ENCODE data around the gene DTL.

Gene DTL

DNA sequence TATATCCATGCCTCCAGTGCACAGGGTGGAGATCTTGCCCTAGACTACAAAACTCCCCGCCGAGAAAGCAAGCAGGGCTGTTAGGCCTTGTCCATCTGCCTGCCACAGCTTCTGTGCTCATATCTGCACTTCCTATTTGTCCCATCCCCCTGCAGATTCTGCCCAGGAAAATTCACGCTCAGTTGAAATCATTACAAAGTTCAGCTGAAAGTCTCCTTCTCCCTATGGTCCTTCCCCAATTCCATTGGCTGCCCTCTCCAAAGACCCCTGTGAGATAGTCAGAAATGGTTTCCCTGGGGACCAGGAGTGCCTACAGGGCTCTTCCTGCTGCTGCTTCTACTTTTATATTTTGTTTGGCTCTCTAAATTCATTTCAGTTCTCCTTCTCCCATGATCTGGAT is 63.2 kb downstream of the DTL start:
- peaks cover 6% of the 10 kb centered on the region for H3K9me3 Mint-ChIP-seq
- no peak overlapping the region for H3K4me3 Mint-ChIP-seq
- H3K36me3 Mint-ChIP-seq, result peaks cover 53% of the 10 kb centered on the region

DNA sequence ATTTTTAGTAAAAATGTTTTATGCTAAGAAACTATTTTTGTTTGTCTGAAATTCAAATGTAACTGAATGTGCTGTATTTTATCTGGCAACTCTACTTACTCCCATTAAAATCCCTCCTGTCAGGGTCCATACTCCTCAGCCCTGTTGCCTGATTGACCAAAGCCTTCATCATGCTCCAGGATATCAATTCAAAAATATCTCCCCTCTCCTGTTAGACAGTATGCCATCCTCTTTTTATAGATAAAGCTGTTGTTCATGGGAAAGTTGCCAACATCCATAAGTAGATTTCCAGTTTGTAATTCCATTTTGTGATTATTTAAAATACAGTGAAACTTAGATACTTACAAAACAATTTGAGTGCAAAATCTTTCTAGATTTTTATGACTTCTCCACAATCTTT is 65.7 kb downstream of the DTL start:
- no peak for ATAC-seq
- peaks cover 6% of the 10 kb centered on the region for H3K9me3 Mint-ChIP-seq
- no peak overlapping the region for H3K27ac Mint-ChIP-seq
- H3K36me3 Mint-ChIP-seq, result peaks cover 40% of the 10 kb centered on the region
- no peaks in the 10 kb centered on the region for H3K4me1 Mint-ChIP-seq
- no peaks in the 10 kb centered on the region for H3K27me3 Mint-ChIP-seq
- H3K4me3 Mint-ChIP-seq, result no peak overlapping the region

More for the DNA sequence above, 63.2 kb downstream of the DTL start:
- no peak overlapping the region for H3K27ac Mint-ChIP-seq
- ATAC-seq, result no peak
- H3K4me1 Mint-ChIP-seq, result no peaks in the 10 kb centered on the region
- H3K27me3 Mint-ChIP-seq, result no peaks in the 10 kb centered on the region

DNA sequence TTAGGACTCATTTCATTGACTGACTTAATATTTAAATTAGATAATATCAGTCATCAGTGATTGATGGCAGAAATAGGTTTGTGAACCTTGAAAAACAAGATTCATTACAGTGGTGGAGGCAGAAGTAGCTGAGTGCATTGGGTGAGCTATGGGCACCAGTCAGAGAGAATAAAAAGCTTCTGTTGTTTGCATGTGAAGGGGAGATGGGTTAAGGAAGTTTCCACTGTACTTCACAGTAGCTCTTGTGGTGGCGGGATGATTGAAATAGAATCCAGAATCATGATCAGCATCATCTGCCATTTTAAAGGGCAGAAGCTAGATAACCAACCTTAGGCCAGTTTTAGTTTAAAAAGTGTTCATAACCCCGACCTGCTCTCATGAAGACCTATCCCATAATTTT is 66.2 kb downstream of the DTL start:
- ATAC-seq, result no peak
- Mint-ChIP-seq H3K4me1 (no peaks in the 10 kb centered on the region), H3K27ac (no peak overlapping the region), H3K4me3 (no peak overlapping the region), H3K9me3 (peaks cover 6% of the 10 kb centered on the region), H3K27me3 (no peaks in the 10 kb centered on the region), H3K36me3 (peaks cover 37% of the 10 kb centered on the region)

DNA sequence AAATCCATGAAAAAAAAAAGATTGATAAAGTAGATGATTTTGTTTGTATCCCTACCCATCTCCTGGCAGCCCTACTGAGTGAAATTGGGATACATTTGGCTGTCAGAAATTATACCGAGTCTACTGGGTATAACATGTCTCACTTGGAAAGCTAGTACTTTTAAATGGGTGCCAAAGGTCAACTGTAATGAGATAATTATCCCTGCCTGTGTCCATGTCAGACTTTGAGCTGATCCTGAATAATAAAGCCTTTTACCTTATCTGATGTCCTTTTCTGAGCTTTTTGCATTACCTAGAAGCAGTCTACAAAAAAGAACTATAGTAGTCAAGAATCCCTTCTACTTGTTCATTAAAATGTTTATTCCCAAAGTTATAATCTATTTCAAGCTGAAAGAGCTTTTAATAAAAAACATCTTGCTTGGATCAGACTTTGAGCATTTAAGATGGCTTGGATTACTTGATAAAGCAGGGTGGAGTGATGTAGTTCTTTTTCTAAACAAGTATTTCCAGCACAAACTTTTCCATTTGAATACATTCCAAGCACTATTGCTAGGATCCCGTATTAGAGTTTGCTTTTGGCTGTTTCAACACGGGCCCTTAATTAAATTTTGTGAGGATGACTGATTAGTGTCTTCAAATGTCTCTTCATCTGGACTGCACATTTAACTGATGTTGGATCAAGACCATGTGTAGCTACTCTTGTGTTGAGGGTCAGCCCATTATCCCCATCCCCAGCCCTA is 69.2 kb downstream of the DTL start:
- H3K27me3 Mint-ChIP-seq, result no peaks in the 10 kb centered on the region
- no peak for ATAC-seq
- H3K36me3 Mint-ChIP-seq, result peaks cover 18% of the 10 kb centered on the region
- no peak overlapping the region for H3K27ac Mint-ChIP-seq
- H3K4me1 Mint-ChIP-seq, result no peaks in the 10 kb centered on the region
- no peaks in the 10 kb centered on the region for H3K9me3 Mint-ChIP-seq
- no peak overlapping the region for H3K4me3 Mint-ChIP-seq

DNA sequence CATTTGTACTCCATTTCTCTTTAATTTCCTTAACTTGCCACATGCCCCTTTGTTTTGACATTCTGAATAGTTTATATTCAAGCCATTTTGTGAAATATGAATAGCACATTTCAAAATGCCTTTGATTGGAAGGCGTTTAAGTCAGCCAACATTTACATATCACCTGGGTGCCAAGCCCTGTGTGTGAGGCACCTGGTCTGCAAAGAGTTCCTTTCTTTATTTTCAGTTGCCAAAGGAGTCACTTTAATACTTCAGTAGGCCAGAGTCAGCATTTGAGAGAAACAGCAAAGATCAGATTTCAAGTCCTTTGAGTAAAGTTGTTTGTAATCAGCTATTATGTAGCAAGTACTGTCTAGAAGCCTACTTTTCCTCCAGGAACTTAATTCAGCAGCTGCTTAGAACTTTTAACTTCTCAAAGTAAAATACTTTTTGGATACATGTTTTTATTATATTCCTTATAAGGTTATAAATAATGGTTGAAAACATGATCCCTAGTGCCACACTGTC is 70.8 kb downstream of the DTL start:
- H3K4me1 Mint-ChIP-seq, result no peaks in the 10 kb centered on the region
- no peak overlapping the region for H3K27ac Mint-ChIP-seq
- H3K36me3 Mint-ChIP-seq, result peaks cover 2% of the 10 kb centered on the region
- no peaks in the 10 kb centered on the region for H3K27me3 Mint-ChIP-seq
- H3K9me3 Mint-ChIP-seq, result no peaks in the 10 kb centered on the region
- no peak for ATAC-seq
- H3K4me3 Mint-ChIP-seq, result no peak overlapping the region

DNA sequence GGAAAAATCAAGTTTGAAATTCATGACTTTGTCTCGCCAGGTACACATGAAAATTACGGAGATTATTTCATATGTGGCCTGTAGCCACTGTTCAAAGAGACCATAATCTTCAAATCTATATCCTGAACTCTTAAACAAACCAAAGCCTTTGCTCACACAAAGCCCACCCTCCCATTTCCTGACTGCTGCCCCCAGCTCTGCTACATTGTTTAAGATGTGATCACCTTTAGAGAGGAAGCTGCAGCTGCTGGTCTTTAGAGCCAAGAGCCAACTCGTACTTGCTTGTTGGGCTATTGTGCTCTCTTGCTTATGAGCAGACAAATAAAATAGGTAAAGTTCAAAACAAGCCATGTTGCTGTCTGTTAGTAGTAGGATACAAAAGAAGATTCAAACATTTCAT is 71.9 kb downstream of the DTL start:
- H3K4me1 Mint-ChIP-seq, result no peaks in the 10 kb centered on the region
- H3K4me3 Mint-ChIP-seq, result no peak overlapping the region
- no peak overlapping the region for H3K27ac Mint-ChIP-seq
- H3K36me3 Mint-ChIP-seq, result no peaks in the 10 kb centered on the region
- no peak for ATAC-seq
- no peaks in the 10 kb centered on the region for H3K27me3 Mint-ChIP-seq
- H3K9me3 Mint-ChIP-seq, result no peaks in the 10 kb centered on the region

DNA sequence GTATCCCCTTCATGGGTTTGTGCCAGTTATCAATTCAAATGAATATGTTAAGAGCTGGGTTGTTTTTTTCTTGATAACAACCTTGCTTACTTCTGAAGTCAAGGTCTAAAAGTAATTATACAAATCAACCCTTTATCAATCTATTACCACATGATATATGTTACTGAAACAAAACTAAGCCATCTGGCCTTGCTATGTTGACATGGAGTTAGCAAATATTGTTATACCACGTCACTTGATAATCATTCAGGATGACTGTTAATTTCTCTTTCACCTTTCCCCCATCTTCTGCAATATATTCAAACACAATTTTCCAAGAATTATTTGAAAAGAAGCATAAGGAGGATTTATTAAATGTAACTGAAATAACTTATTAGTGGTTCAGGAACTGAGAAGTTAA is 72.6 kb downstream of the DTL start:
- H3K27me3 Mint-ChIP-seq, result no peaks in the 10 kb centered on the region
- ATAC-seq, result no peak
- H3K27ac Mint-ChIP-seq, result no peak overlapping the region
- no peaks in the 10 kb centered on the region for H3K9me3 Mint-ChIP-seq
- no peak overlapping the region for H3K4me3 Mint-ChIP-seq
- no peaks in the 10 kb centered on the region for H3K4me1 Mint-ChIP-seq
- H3K36me3 Mint-ChIP-seq, result no peaks in the 10 kb centered on the region

DNA sequence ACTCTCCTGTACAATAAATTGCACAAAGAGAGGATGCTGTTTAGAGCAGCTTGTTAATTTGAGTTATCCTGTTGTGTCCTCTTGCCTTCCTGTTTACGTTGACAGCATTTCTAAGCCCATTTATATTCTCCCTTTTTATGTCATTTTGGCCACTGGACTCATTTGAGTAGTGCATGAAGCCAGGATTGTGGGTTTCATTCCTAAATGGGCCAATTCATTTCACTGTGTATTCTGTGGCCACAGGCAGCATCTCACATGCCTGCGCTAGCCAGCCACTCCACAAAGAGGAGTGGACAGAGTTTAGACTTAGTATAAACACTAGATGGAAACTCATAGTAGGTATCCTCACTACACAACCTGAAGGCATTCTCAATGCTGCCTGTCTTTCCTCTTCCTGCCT is 73.4 kb downstream of the DTL start:
- H3K27ac Mint-ChIP-seq, result no peak overlapping the region
- no peak overlapping the region for H3K4me3 Mint-ChIP-seq
- no peaks in the 10 kb centered on the region for H3K27me3 Mint-ChIP-seq
- no peaks in the 10 kb centered on the region for H3K4me1 Mint-ChIP-seq
- no peaks in the 10 kb centered on the region for H3K36me3 Mint-ChIP-seq
- H3K9me3 Mint-ChIP-seq, result no peaks in the 10 kb centered on the region
- ATAC-seq, result no peak

DNA sequence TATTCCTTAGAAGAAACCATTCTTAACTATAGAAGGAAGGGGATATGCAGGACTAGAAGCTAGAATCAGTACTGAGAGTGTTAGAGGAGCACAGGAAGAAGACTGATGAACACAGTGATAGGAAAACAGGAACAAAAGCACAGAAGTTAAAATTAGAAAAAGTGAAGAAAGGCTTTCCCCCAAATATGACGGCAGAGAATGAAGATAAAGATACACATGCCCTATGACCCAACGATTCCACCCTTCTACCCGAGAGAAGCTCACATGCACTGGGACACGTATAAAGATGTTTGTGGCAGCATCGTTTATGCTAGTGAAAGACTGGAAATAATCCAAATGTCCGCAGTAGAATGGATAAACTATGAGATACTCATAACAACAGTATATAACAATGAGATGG is 74.2 kb downstream of the DTL start:
- H3K9me3 Mint-ChIP-seq, result no peaks in the 10 kb centered on the region
- no peaks in the 10 kb centered on the region for H3K27me3 Mint-ChIP-seq
- no peak overlapping the region for H3K27ac Mint-ChIP-seq
- no peaks in the 10 kb centered on the region for H3K4me1 Mint-ChIP-seq
- no peak for ATAC-seq
- no peaks in the 10 kb centered on the region for H3K36me3 Mint-ChIP-seq
- H3K4me3 Mint-ChIP-seq, result no peak overlapping the region

DNA sequence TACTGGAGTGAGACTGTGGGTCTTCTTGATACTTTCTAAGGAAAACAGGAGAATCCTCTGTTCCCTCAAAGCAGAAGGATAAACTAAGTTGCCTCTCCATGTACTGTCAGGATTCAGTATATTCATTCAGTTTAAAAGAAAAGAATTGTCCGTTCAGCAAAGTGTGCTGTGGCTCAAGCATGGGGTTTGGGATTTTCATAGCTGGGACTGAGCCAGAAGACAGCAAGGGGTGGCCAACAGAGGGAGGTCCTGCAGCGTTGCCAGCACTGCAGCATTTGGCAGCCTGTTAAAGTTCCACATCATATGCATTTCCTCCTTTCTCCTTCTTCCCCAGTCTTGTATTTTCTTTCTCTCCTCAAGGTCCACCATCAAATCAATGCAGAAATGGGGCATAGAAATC is 75.1 kb downstream of the DTL start:
- no peak for ATAC-seq
- no peaks in the 10 kb centered on the region for H3K36me3 Mint-ChIP-seq
- H3K4me3 Mint-ChIP-seq, result no peak overlapping the region
- H3K4me1 Mint-ChIP-seq, result no peaks in the 10 kb centered on the region
- H3K9me3 Mint-ChIP-seq, result no peaks in the 10 kb centered on the region
- H3K27ac Mint-ChIP-seq, result no peak overlapping the region
- no peaks in the 10 kb centered on the region for H3K27me3 Mint-ChIP-seq

DNA sequence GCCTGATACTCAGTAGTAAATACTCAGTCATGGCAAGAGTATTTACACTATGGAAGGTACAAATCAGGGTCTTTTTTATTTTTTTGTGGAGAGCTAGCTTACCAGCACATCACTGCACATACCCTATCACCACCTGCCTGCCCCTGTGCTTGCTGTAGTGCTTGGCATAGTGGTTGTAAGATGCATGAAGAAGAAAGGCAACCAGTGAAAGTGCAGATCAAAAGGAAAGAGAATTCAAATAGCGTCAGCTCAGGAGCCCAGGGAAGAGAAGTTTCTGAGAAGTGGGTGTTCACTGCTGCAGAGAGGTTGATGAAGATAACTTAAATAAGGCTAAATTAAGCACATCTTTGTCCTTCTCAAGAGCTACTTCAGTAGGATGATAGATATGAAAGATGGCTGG is 76.0 kb downstream of the DTL start:
- Mint-ChIP-seq H3K9me3 (no peaks in the 10 kb centered on the region), H3K36me3 (no peaks in the 10 kb centered on the region), H3K27me3 (no peaks in the 10 kb centered on the region), H3K4me1 (no peaks in the 10 kb centered on the region), H3K27ac (no peak overlapping the region), H3K4me3 (no peak overlapping the region)
- no peak for ATAC-seq

DNA sequence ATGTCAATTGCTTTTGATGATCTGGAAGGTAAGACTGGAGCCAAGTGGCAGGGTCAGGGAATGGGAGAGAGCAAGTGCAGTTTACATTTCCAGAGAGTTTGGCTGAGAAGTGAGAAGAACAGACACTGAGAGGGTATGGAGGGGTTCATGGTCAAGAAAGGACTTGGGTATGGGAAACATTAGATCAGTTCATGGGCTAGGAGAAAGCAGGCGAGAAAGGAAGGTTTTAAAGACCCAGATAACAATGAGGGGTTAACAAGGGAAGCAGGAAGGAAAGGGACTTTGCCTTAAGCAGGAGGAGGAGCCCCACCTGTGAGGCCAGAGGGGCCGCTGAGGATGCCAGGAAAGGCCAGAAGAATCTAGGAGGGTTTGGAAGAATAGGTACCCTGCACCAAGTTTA is 78.2 kb downstream of the DTL start:
- Mint-ChIP-seq H3K27me3 (no peaks in the 10 kb centered on the region), H3K27ac (no peak overlapping the region), H3K36me3 (no peaks in the 10 kb centered on the region), H3K9me3 (no peaks in the 10 kb centered on the region), H3K4me3 (no peak overlapping the region), H3K4me1 (peaks cover 5% of the 10 kb centered on the region)
- ATAC-seq, result no peak

DNA sequence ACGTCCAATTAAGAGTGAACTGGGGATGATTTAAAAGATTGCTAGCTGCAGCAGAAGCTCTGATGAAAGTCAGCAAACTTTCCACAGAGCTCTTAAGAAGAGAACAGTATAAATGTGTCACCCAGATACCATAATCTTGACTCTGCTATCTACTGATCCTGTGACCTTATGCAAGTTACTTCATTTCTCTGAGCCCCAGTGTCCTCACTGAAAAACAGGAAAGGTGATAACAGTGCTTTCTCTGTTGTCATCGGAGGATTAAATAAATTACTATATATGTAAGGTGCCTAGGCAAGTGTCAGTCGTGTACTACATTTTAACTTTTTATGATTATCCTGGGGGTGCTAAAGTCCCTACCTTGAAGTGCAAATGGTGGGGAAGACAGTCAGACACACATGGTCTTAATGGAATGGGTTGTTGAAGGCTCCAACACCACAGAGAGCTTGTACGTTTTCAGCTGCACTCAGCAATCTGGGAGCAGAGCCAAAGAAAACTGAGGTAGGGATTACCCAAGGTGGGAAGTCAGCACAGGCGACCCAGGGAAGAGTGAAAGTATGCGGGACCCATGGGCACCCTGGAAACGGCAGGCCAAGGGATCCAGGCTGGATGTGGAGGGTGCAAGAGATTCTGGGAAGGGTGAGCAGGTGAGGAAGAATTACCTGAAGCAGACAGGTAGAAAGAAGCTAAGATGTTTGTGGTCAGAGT is 82.8 kb downstream of the DTL start:
- Mint-ChIP-seq H3K4me1 (peaks cover 10% of the 10 kb centered on the region), H3K27ac (no peak overlapping the region)
- ATAC-seq, result no peak

DNA sequence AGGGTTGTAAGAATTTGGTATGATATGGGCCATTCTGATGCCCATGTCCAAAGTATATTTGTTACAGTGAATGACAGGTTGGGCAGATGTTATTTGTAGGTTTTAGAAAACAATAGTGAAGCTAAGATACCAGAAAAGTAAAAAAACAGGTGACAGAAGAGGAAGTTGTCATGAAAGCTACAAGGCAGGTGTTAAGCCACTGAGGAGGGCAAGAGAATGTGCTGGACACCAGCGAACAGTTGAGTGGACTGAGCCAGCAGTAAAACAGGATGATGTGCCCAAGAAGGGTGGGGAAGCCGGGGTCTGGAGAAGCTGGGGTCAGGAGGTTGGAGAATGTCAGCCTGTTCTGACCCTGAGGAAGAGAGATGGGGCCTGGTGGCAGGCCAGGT is 83.3 kb downstream of the DTL start:
- H3K4me1 Mint-ChIP-seq, result peaks cover 10% of the 10 kb centered on the region
- ATAC-seq, result peak; percentile 20
- no peaks in the 10 kb centered on the region for H3K36me3 Mint-ChIP-seq
- H3K4me3 Mint-ChIP-seq, result no peak overlapping the region
- no peak overlapping the region for H3K27ac Mint-ChIP-seq
- H3K9me3 Mint-ChIP-seq, result no peaks in the 10 kb centered on the region
- no peaks in the 10 kb centered on the region for H3K27me3 Mint-ChIP-seq

More for the DNA sequence above, 82.8 kb downstream of the DTL start:
- Mint-ChIP-seq H3K9me3 (no peaks in the 10 kb centered on the region), H3K36me3 (no peaks in the 10 kb centered on the region), H3K27me3 (no peaks in the 10 kb centered on the region), H3K4me3 (no peak overlapping the region)

DNA sequence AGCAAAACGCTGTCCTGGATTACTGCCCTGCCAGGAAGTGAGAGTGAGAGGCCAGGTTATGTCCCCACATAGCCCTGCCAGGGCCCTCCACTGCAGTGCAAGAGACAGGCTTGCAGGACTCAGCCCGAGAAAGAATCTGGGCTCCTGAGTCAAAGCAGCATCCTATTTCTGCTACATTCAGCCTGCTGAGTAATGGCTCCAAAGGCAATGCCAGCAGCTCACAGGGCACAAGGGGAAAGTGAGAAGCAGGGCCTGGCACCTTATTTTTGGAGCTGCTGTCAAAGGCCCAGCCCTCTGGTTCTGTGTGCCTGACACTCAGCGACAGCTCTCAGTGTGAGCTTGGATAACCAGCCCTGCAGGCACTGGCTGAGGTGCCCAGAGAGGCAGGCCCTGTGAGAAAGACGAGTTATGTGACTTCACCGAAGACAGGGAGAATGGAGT is 83.9 kb downstream of the DTL start:
- Mint-ChIP-seq H3K4me3 (no peak overlapping the region), H3K27ac (no peak overlapping the region), H3K27me3 (no peaks in the 10 kb centered on the region), H3K4me1 (peaks cover 10% of the 10 kb centered on the region), H3K9me3 (no peaks in the 10 kb centered on the region), H3K36me3 (no peaks in the 10 kb centered on the region)
- ATAC-seq, result peak; percentile 27

DNA sequence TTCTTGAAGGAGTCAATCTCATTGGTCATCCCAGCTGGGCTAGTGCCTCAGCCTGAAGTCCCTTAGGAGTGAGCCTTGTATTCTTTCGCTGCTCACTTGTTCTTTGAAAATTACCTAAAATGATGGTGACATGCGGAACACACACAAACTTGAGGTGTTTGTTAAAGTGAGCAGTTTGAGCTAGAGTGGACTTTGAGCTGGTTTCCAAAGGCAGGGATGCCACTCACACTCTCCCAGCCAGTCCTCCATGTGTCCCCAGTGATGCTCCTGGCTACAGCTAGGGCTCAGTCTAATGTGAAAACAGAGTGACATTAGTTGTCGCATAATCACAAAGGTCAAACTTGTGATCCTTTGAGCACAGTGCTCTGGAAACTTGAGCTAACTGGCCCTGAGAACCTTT is 84.3 kb downstream of the DTL start:
- Mint-ChIP-seq H3K36me3 (no peaks in the 10 kb centered on the region), H3K4me1 (peaks cover 10% of the 10 kb centered on the region), H3K9me3 (no peaks in the 10 kb centered on the region), H3K27ac (no peak overlapping the region), H3K4me3 (no peak overlapping the region), H3K27me3 (no peaks in the 10 kb centered on the region)
- no peak for ATAC-seq

All from stimulated activated memory B cell treated with anti-CD40 and anti-IgM and Interleukin-4, amounts not matched to agents 10 μg/mL and 1 μg/mL and 100 μg/mL, for 72 hours (primary cell).